Memory B cell (primary cell): ENCODE results near the gene TCL1A.

ENCODE experiments used
- ATAC-seq: fragments of 150-1000 bp; cut with Tn5 transposase; 2 replicates; pipeline ENCODE4 v1.10.0; 2021; ENCODE audit warnings: low read depth, mild to moderate bottlenecking, moderate library complexity
- DNase-seq, 2 donors: peaks; one replicate each; pipeline ENCODE4 v3.0.0; 2022; ENCODE audit warnings: low spot score in 2 of 2
- H3K27ac Mint-ChIP-seq: one replicate; pipeline ENCODE4 v1.8.0; 2022; ENCODE audit warnings: mild to moderate bottlenecking, moderate library complexity, mixed read lengths
- H3K27me3 Mint-ChIP-seq: one replicate; pipeline ENCODE4 v1.8.0; 2022; ENCODE audit warnings: mixed read lengths
- H3K36me3 Mint-ChIP-seq: one replicate; pipeline ENCODE4 v1.8.0; 2022; ENCODE audit warnings: mild to moderate bottlenecking, mixed read lengths
- H3K4me1 Mint-ChIP-seq: one replicate; pipeline ENCODE4 v1.8.0; 2022; ENCODE audit warnings: mixed read lengths
- H3K4me3 Mint-ChIP-seq: one replicate; pipeline ENCODE4 v1.8.0; 2022; ENCODE audit warnings: mild to moderate bottlenecking, moderate library complexity, mixed read lengths
- H3K9me3 Mint-ChIP-seq: one replicate; pipeline ENCODE4 v1.8.0; 2022; ENCODE audit warnings: mixed read lengths

The TCL1A gene

DNA sequence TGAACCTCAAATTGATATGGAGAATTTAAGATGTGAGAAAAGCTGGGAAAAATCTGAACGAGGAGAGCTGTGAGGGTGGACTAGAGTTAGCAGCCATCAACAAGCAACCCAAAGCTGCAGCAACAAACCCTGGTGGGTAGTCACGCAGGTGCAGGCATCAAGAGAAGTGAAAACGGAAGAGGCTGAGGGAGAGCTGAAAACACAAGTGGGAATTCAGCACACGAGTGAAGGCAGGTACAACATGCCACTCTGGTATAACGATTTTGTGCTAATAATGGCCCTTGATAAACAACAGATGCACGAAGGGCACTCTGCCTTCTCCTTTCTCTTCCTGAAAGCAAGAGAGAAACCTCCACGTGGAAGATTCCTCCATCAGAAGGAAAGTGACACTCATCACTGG lies 16.2 kb downstream of the TCL1A start:
- no peak overlapping the region for H3K27ac Mint-ChIP-seq
- no peak overlapping the region for H3K4me3 Mint-ChIP-seq
- H3K9me3 Mint-ChIP-seq, result no peaks in the 10 kb centered on the region
- H3K36me3 Mint-ChIP-seq, result no peaks in the 10 kb centered on the region
- H3K27me3 Mint-ChIP-seq, result peaks cover 20% of the 10 kb centered on the region
- peaks cover 15% of the 10 kb centered on the region for H3K4me1 Mint-ChIP-seq
- ATAC-seq (peak; percentile 75), DNase-seq (no peak)

DNA sequence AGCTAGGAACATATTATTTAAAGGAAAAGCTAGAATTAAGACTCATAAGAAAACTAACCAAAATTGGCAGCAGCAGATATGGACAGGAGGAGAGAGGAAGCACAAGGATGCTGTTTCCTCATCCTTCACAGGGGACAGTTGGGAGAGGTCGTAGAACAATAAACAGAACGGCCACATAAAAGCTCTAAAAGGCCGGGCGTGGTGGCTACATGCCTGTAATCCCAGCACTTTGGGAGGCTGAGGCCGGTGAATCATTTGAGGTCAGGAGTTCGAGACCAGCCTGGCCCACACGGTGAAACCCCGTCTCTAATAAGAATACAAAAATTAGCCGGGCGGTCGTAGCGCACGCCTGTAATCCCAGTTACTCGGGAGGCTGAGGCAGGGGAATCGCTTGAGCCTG lies 17.2 kb downstream of the TCL1A start:
- DNase-seq (no peak), ATAC-seq (no peak)
- Mint-ChIP-seq H3K27me3 (peaks cover 23% of the 10 kb centered on the region), H3K4me3 (no peak overlapping the region), H3K9me3 (no peaks in the 10 kb centered on the region), H3K4me1 (peaks cover 15% of the 10 kb centered on the region), H3K27ac (no peak overlapping the region), H3K36me3 (no peaks in the 10 kb centered on the region)

DNA sequence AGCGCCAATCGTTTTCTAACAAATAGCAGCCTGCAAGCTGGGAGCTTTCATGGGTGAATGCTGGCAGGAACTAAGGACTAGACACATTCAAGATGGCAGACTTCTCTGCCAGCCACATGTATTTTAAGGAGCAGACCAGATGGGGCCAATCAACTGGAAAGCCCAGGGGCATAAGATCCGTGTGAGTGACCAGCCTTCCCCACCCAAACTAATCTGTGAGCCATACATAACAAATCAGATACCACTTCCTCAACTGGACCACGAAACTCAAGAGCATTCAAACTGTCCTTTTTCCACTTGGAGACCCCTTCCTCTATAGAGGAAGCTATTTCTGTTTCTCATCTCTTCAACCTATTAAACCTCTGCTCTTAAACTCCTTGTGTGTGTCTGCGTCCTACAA lies 18.0 kb downstream of the TCL1A start:
- H3K4me3 Mint-ChIP-seq, result no peak overlapping the region
- no peak overlapping the region for H3K27ac Mint-ChIP-seq
- no peaks in the 10 kb centered on the region for H3K36me3 Mint-ChIP-seq
- DNase-seq, result no peak
- H3K27me3 Mint-ChIP-seq, result peaks cover 23% of the 10 kb centered on the region
- no peaks in the 10 kb centered on the region for H3K9me3 Mint-ChIP-seq
- peaks cover 15% of the 10 kb centered on the region for H3K4me1 Mint-ChIP-seq
- ATAC-seq, result peak; percentile 17

DNA sequence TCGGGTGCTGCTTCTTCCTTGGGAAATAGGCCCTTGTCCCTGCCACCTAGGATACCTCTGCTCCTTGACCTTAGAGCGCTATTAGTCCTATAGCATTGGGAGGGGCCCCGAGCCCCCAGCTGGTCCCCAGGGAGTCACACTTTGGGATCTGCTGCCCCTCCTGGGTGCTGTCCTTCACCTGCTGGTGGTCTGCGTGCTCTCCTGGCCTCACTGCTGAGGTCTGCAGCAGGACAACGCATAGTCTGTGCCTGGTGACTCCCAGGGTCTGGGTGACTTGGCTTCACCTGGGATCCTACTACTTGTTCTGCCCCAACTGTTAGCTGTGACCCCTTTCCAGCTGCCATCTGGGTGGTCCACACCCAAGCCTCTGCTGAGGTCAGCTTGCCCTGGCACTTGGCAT lies 18.9 kb downstream of the TCL1A start:
- no peak for DNase-seq
- H3K9me3 Mint-ChIP-seq, result no peaks in the 10 kb centered on the region
- ATAC-seq, result no peak
- peaks cover 15% of the 10 kb centered on the region for H3K4me1 Mint-ChIP-seq
- peaks cover 21% of the 10 kb centered on the region for H3K27me3 Mint-ChIP-seq
- H3K4me3 Mint-ChIP-seq, result no peak overlapping the region
- H3K27ac Mint-ChIP-seq, result no peak overlapping the region
- no peaks in the 10 kb centered on the region for H3K36me3 Mint-ChIP-seq

DNA sequence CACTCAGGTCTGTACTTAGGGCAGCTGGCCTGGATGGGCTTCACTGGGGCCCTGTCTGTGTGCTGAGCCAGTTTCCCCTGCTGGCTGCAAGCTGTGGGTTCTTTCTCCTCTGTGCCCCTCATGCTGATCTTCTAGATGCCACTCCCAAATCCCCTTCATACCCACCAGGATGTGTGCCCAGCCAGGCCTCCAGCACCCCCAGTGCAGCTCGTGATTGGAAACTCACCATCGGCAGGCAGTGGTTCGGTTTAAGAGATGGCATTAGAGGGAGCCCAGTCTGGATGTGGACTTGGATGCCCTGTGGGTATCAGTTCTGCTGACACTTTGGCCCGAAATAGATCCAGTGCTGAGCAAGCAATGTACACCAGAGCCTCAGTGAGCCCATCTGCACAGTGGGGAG lies 21.8 kb downstream of the TCL1A start:
- ATAC-seq (no peak), DNase-seq (no peak)
- no peak overlapping the region for H3K27ac Mint-ChIP-seq
- H3K9me3 Mint-ChIP-seq, result no peaks in the 10 kb centered on the region
- H3K4me3 Mint-ChIP-seq, result no peak overlapping the region
- H3K36me3 Mint-ChIP-seq, result no peaks in the 10 kb centered on the region
- peaks cover 21% of the 10 kb centered on the region for H3K27me3 Mint-ChIP-seq
- H3K4me1 Mint-ChIP-seq, result peaks cover 6% of the 10 kb centered on the region

DNA sequence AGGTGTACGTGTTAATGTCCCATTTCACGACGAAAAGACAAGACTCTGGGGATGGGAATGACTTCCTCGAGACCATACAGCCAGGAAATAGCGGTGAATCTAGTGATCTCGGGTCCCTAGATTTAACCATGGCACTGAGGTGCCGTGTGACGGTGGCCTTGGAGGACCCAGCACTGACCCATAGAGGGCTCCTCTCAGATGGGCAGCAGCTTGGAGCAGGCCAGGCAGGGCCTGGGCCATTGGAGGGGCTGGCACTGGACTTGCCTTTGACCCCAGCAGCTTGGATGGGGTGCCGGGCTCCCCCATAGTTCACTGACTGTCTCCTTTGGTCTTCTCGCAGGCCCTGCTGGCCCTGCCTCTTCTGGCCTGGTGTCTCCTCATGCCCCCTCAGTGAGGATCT lies 22.3 kb downstream of the TCL1A start:
- H3K4me1 Mint-ChIP-seq, result peaks cover 5% of the 10 kb centered on the region
- no peaks in the 10 kb centered on the region for H3K9me3 Mint-ChIP-seq
- H3K4me3 Mint-ChIP-seq, result no peak overlapping the region
- no peak for DNase-seq
- no peak overlapping the region for H3K27ac Mint-ChIP-seq
- peaks cover 20% of the 10 kb centered on the region for H3K27me3 Mint-ChIP-seq
- ATAC-seq, result no peak
- H3K36me3 Mint-ChIP-seq, result no peaks in the 10 kb centered on the region

DNA sequence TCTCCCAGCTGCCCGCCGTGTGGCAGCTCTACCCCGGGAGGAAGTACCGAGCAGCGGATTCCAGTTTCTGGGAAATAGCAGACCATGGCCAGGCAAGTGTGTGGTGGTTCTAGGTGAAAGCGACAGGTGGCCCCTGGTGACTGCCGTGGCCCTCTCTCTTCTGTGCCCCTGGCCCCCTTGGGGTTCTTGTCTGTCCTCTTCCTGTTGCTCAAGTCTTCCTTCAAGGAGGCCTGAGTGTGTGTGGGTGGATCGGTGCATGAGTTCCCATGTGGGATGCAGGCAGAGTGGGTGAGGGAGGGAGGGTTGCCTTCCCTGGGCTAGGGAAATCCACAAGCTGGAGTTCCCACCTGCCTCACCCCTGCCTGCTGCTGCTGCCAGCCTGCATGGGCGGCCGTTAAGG lies 23.1 kb downstream of the TCL1A start:
- no peak overlapping the region for H3K4me3 Mint-ChIP-seq
- DNase-seq (no peak), ATAC-seq (no peak)
- H3K27ac Mint-ChIP-seq, result no peak overlapping the region
- no peaks in the 10 kb centered on the region for H3K4me1 Mint-ChIP-seq
- H3K36me3 Mint-ChIP-seq, result no peaks in the 10 kb centered on the region
- peaks cover 18% of the 10 kb centered on the region for H3K27me3 Mint-ChIP-seq
- no peaks in the 10 kb centered on the region for H3K9me3 Mint-ChIP-seq

DNA sequence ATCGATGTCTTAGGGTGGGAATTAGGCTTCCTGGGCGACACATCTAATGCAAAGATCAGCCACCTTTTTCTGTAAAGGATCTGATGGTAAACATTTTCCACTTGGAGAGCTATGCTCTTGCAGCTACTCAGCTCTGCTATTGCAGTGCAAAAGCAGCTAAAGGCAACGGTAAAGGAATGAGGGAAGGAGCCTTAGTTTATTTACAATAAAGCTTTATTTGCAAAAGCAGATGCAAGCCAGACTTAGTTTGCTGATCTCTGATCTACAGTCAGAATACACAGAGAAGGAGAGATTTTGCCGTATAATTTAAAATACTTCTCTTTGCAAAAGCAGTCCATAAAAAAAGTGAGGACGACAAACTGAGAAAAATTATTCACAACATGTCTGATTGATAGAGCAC lies 24.5 kb downstream of the TCL1A start:
- no peak overlapping the region for H3K4me3 Mint-ChIP-seq
- no peak for ATAC-seq

DNA sequence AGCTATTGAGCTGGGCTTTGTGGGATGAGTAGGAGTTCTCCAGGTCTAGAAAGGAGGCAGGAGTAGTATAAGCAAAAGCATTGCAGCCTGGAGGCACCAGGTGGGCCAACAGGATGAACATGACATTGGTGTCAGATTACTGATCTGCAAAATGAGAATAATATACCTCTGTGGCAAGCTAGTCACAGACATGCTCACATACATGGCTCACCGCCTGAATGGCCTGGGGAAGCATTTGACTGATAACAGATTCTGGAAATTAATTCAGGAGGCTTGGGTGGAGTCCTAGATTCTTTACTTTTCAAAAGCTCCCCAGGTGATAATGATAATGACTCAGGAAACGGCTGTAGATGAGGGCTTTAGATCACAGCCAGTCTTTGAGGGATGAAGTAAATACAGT lies 27.0 kb downstream of the TCL1A start:
- Mint-ChIP-seq H3K27ac (no peak overlapping the region), H3K27me3 (peaks cover 8% of the 10 kb centered on the region), H3K36me3 (no peaks in the 10 kb centered on the region), H3K9me3 (no peaks in the 10 kb centered on the region), H3K4me3 (no peak overlapping the region), H3K4me1 (no peaks in the 10 kb centered on the region)
- DNase-seq, result no peak
- no peak for ATAC-seq

More for the DNA sequence above, 24.5 kb downstream of the TCL1A start:
- no peaks in the 10 kb centered on the region for H3K9me3 Mint-ChIP-seq
- no peaks in the 10 kb centered on the region for H3K4me1 Mint-ChIP-seq
- H3K36me3 Mint-ChIP-seq, result no peaks in the 10 kb centered on the region
- peaks cover 20% of the 10 kb centered on the region for H3K27me3 Mint-ChIP-seq
- H3K27ac Mint-ChIP-seq, result no peak overlapping the region
- no peak for DNase-seq

DNA sequence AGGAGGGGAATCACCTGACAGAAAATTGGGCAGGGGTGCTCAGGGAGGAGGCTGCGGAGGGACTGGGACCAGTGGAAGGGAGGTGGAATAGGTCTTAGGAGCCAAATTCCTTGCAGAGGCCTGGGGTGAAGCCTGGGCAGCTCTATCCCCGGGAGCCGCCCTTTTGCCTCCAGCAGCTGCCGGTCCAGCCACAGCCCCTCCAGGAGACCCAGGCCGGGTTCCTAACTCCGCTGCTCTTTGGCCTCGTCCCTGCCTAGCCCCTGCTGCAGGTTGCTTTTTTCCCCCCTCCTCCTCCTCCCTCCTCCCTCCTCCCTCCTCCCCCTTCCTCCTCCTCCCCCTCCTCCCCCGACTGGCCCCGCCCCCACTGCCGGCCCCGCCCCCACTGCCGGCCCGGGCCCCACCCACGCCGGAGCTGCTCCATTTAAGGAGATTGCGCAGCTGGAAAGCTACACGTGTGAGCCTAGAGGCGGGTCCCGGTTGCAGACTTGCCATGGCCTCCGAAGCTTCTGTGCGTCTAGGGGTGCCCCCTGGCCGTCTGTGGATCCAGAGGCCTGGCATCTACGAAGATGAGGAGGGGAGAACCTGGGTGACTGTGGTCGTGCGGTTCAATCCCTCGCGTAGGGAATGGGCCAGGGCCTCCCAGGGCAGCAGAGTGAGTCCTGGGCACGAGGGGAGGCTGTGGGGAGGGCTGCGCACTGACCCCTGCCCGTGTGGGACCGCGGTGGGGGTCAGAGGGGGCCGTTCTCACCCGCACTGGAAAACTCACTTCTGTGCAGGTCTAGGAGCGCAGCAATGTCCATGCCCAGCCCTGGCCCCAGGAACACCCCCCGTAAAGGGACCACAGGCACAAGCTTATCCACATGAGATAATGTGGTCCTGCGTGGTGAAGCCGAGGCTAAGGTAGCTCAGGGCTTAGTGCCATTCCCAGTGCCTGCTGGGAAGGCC lies 27.7 kb downstream of the TCL1A start, which contains the start of gene TCL1B:
Gene TCL1B, plus strand, starts transcription at position 449 of the 945 bp plus-strand sequence. Its CDS starts 42 bp downstream, at position 491.
- H3K36me3 Mint-ChIP-seq, result no peaks in the 10 kb centered on the region
- ATAC-seq (no peak), DNase-seq (no peak)
- no peak within 1 kb of the TSS for H3K4me3 Mint-ChIP-seq
- no peaks in the 10 kb centered on the region for H3K9me3 Mint-ChIP-seq
- H3K4me1 Mint-ChIP-seq, result no peaks in the 10 kb centered on the region
- peaks cover 6% of the 10 kb centered on the region for H3K27me3 Mint-ChIP-seq
- no peak within 1 kb of the TSS for H3K27ac Mint-ChIP-seq

DNA sequence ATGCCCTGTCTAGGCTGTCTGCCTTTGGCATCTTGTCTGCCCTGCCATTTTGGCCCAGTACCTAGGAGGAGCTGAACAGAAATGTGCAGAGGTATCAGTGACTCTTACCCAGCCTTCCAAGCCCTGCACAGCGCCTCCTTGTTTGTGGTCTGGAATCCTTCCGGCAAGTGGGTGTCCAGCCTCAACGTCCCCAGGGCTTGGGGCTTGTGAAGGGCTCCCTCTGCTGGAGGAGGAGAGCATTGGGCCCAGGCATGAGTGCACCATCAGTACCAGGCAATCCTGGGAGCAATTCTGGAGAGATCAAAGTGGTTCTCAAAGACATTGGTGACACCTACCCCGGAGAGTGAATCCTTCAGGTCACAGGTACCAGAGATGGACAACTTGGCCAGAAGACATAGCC lies 30.1 kb downstream of the TCL1A start:
- H3K36me3 Mint-ChIP-seq, result no peaks in the 10 kb centered on the region
- no peak overlapping the region for H3K4me3 Mint-ChIP-seq
- H3K27me3 Mint-ChIP-seq, result peaks cover 10% of the 10 kb centered on the region
- peak; percentile 23 to 29 for DNase-seq
- peak; percentile 26 for ATAC-seq
- no peaks in the 10 kb centered on the region for H3K4me1 Mint-ChIP-seq
- no peaks in the 10 kb centered on the region for H3K9me3 Mint-ChIP-seq
- no peak overlapping the region for H3K27ac Mint-ChIP-seq

DNA sequence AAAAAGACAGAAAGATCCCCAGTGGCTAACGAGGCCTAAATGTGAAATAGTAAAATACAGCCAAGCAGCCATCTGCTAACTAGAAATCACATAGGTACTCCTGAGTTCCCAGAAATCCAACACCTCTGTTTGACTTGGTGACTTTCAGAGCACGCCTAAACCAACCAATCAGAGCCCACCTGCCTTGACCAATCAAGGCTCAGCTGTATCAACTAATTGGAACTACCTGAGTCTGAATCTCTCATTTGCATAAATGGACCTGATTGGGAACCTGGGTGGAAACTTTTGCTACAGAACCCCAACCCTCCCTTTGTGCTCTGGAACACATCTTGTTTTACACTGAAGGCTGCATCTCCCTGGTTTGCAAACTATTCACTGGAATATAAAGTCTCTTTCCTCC lies 32.8 kb downstream of the TCL1A start:
- Mint-ChIP-seq H3K4me3 (no peak overlapping the region), H3K27ac (no peak overlapping the region), H3K9me3 (no peaks in the 10 kb centered on the region), H3K27me3 (peaks cover 12% of the 10 kb centered on the region), H3K4me1 (no peaks in the 10 kb centered on the region), H3K36me3 (no peaks in the 10 kb centered on the region)
- ATAC-seq (no peak), DNase-seq (no peak)

DNA sequence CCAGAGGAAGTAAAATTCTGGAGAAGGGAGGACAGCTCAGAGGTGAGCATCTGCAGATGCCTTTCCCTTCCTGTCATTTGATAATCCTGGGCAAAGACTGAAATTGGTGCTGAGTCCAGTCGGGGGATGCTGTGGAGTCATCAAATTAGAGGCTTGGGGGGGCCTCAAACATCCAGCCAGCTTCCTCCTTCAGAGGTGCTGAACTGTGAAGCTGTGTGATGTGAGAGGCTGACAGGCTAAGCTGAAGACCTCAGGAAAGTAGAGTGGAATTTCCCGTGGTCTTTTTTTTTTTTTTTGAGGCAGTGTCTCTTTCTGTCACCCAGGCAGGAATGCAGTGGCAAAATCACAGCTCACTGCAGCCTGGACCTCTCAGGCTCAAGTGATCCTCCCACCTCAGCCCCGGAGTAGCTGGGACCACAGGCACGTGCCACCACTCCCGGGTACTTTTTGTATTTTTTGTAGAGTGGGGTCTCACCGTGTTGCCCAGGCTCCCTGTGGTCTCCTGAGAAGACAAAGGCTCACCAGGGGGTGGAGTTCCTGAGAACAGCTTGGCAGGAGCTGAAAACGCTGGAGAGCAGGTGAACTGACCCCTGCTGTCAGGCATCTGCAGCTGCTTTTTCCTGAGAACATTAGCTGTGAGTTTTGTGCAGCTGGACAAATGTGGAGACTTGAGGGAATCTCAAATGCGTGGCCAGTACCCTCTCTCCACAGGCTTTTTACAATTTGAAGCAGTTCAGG lies 33.8 kb downstream of the TCL1A start:
- no peaks in the 10 kb centered on the region for H3K9me3 Mint-ChIP-seq
- DNase-seq, result no peak
- peaks cover 11% of the 10 kb centered on the region for H3K27me3 Mint-ChIP-seq
- ATAC-seq, result peak; percentile 37
- H3K36me3 Mint-ChIP-seq, result no peaks in the 10 kb centered on the region
- H3K4me3 Mint-ChIP-seq, result no peak overlapping the region
- H3K4me1 Mint-ChIP-seq, result no peaks in the 10 kb centered on the region
- H3K27ac Mint-ChIP-seq, result no peak overlapping the region

DNA sequence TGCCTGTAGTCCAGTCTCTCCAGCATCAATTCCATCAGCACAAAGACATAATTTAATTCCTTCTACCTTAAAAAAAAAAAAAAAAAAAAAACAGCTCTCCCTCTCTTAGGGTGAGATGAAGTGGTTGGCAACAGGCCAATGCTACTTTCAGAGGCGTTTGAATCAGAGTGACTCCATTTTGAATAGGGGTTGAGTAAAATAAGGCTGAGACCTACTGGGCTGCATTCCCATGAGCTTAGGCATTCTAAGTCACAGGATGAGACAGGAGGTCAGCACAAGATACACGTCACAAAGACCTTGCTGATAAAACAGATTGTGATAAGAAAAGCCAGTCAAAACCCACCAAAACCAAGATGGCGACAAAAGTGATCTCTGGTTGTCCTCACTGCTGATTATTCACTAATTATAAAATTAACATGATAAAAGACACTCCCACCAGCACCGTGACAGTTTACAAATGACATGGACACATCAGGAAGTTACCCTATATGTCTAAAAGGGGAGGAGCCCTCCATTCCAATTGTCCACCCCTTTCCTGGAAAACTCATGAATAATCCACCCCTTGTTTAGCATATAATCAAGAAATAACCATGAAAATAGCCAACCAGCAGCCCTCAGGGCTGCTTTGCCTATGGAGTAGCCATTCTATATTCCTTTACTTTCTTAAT lies 34.6 kb downstream of the TCL1A start:
- H3K4me3 Mint-ChIP-seq, result no peak overlapping the region
- no peak overlapping the region for H3K27ac Mint-ChIP-seq
- H3K4me1 Mint-ChIP-seq, result no peaks in the 10 kb centered on the region
- DNase-seq (no peak), ATAC-seq (no peak)
- peaks cover 11% of the 10 kb centered on the region for H3K27me3 Mint-ChIP-seq
- no peaks in the 10 kb centered on the region for H3K9me3 Mint-ChIP-seq
- no peaks in the 10 kb centered on the region for H3K36me3 Mint-ChIP-seq
